HepG2 (cell line): Measurements from ENCODE around the gene MLH1. TPM values are rescaled to one million over a fixed set of nuclear protein-coding genes. Genes with fewer than 3 reads are reported as not detected.

Source experiments
- AHDC1 ChIP-seq: sonication (generic); formaldehyde crosslinking; IDR thresholded peaks from 2 replicates; pipeline ENCODE4 v1.5.1; 2020; ENCODE audit warnings: mild to moderate bottlenecking, missing genetic modification reagents, borderline replicate concordance
- ATF3 ChIP-seq: sonication (generic); formaldehyde crosslinking; IDR thresholded peaks from 2 replicates; pipeline ENCODE4 v1.4.0; 2020; ENCODE audit warnings: missing genetic modification reagents
- ERF ChIP-seq: IDR thresholded peaks from 2 replicates; pipeline ENCODE4 v1.6.1; 2018; ENCODE audit warnings: missing biosample characterization, missing genetic modification reagents
- GLMP ChIP-seq: sonication (generic); formaldehyde crosslinking; IDR thresholded peaks from 2 replicates; pipeline ENCODE4 v1.9.0; 2021; ENCODE audit warnings: missing genetic modification reagents, mild to moderate bottlenecking, borderline replicate concordance
- HOXA9 ChIP-seq: sonication (generic); formaldehyde crosslinking; IDR thresholded peaks from 2 replicates; pipeline ENCODE4 v1.8.1; 2022; ENCODE audit warnings: missing genetic modification reagents, mild to moderate bottlenecking, moderate library complexity, borderline replicate concordance
- JUN ChIP-seq: sonication (generic); formaldehyde crosslinking; IDR thresholded peaks from 2 replicates; pipeline ENCODE4 v1.4.0; 2020; ENCODE audit warnings: mild to moderate bottlenecking, missing genetic modification reagents
- REXO4 ChIP-seq: sonication (generic); formaldehyde crosslinking; IDR thresholded peaks from 2 replicates; pipeline ENCODE4 v1.8.0; 2022; ENCODE audit warnings: missing genetic modification reagents, mild to moderate bottlenecking, borderline replicate concordance
- RFXANK ChIP-seq: IDR thresholded peaks from 2 replicates; pipeline ENCODE4 v1.6.1; 2016
- ZBTB42 ChIP-seq: sonication (generic); formaldehyde crosslinking; IDR thresholded peaks from 2 replicates; pipeline ENCODE4 v1.5.0; 2020; ENCODE audit warnings: mild to moderate bottlenecking, missing genetic modification reagents
- ZNF333 ChIP-seq: sonication (generic); formaldehyde crosslinking; IDR thresholded peaks from 2 replicates; pipeline ENCODE4 v1.4.0; 2020; ENCODE audit warnings: mild to moderate bottlenecking, missing genetic modification reagents, borderline replicate concordance
- ZNF484 ChIP-seq: sonication (generic); formaldehyde crosslinking; IDR thresholded peaks from 2 replicates; pipeline ENCODE4 v1.5.1; 2020; ENCODE audit warnings: mild to moderate bottlenecking, low read depth, missing genetic modification reagents, borderline replicate concordance
- ZNF558 ChIP-seq: sonication (generic); formaldehyde crosslinking; IDR thresholded peaks from 2 replicates; pipeline ENCODE4 v1.9.0; 2022; ENCODE audit warnings: mild to moderate bottlenecking, missing genetic modification reagents, borderline replicate concordance
- ZNF615 ChIP-seq: sonication (generic); formaldehyde crosslinking; IDR thresholded peaks from 2 replicates; pipeline ENCODE4 v1.5.0; 2020; ENCODE audit warnings: mild to moderate bottlenecking, missing genetic modification reagents, borderline replicate concordance
- ZNF687 ChIP-seq: sonication (generic); formaldehyde crosslinking; IDR thresholded peaks from 2 replicates; pipeline ENCODE4 v1.5.1; 2020; ENCODE audit warnings: mild to moderate bottlenecking, missing genetic modification reagents, moderate library complexity
- ZNF703 ChIP-seq: sonication (generic); formaldehyde crosslinking; IDR thresholded peaks from 2 replicates; pipeline ENCODE4 v1.5.1; 2020; ENCODE audit warnings: missing genetic modification reagents, mild to moderate bottlenecking, moderate library complexity, borderline replicate concordance
- polyA plus RNA-seq, 8 experiments: library from polyadenylated mRNA; depleted of rRNA in 3 of 8; stranded (reverse) in 7 of 8; unstranded in 1 of 8; fragments of >200 nt; fragmentation: Illumina TruSeq in 4 of 8; extraction: Trizol in 4 of 8; gene quantifications; 2 replicates each; pipeline versions ENCODE4 v1.2.1 to v1.2.3, GENCODE V29; 2011 to 2016; ENCODE audit warnings: low read depth in 4 of 8, missing spikeins in 1 of 8, mixed read lengths in 1 of 8; ENCODE audit not compliant: insufficient read depth in 1 of 8
- total RNA-seq, 5 experiments: library from RNA; depleted of rRNA; stranded (reverse); fragments of >200 nt; fragmentation: Illumina TruSeq; extraction: Trizol; gene quantifications; 2 replicates each; pipeline ENCODE4 v1.2.3, GENCODE V29; 2016; ENCODE audit warnings: low read depth in 1 of 5

MLH1 gene
- total and polyA plus RNA-seq, 2 of the 13 experiments (the other 11 are each of a cell fraction or from before 2014, with no cell fraction given): 29.5 to 70.8 TPM

- TF ChIP-seq ZNF484: no peak
- no peak for TF ChIP-seq ZNF615 (CRISPR knock-in tag)
- no peak; the same call in 1 of the 2 replicates for TF ChIP-seq ZNF558 (CRISPR knock-in tag)
- TF ChIP-seq ZNF333 (CRISPR knock-in tag): 0 out of 2 replicates have a peak, but pooled peaks have one; percentile 80
- no peak for TF ChIP-seq HOXA9 (CRISPR knock-in tag)
- TF ChIP-seq RFXANK (CRISPR knock-in tag): no peak
- TF ChIP-seq ATF3 (CRISPR knock-in tag): peak; percentile 32; the same call in 1 of the 2 replicates
- no peak for TF ChIP-seq REXO4
- TF ChIP-seq ZNF703 (CRISPR knock-in tag): no peak
- no peak for TF ChIP-seq JUN (CRISPR knock-in tag)
- no peak for TF ChIP-seq GLMP (CRISPR knock-in tag)
- no peak for TF ChIP-seq AHDC1 (CRISPR knock-in tag)
- no peak for TF ChIP-seq ZBTB42 (CRISPR knock-in tag)
- no peak; the same call in 1 of the 2 replicates for TF ChIP-seq ERF (CRISPR knock-in tag)
- peak; percentile 85 for TF ChIP-seq ZNF687 (CRISPR knock-in tag)
These were observed at the start of gene MLH1 (continued) for GRCh38 chr3:36993326-36994283.
